NCI-H82 treated with DMSO at 0.1 percent for 48 hours (cell line): ENCODE measurements around the gene ASB9.
"Not testable (repeated sequence)": the region's sequence is repeated elsewhere in the genome, so short reads cannot be mapped to it uniquely, and the experiment has no call there.

Source experiments
- DNase-seq: peaks from one replicate; lab custom pipeline; 2025; ENCODE audit not compliant: unreplicated experiment; lab: John Stamatoyannopoulos, UW

ASB9 gene

DNA sequence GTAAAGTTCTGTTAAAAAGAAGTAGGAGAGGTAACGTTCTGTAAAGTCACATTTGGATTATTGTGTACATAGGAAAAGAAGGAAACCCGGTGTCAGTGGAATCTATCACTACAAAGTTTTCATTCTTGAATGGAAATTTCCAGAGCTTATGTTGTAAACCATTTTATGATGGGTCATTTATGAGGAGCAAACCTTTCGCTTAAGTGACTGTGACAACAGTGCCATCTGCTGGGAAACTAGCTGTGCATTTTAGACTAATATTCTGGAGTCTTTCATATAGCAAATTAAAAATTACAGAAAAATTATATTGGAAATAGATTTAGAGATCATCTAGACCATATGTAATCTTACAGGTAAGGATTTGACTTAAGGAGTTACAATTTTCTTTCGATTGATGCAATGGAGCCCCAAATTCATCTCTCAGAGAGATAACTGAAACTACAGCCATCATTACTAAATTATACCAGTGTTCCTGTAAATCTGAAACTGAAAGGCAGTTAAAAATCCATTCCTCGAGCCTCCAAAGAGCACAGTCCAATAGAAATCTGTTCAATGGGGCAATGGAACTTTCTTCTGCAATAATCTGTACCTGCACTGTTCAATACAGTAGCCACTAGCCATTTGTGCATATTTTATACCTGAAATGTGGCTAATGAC lies 26.9 kb downstream of the ASB9 start:
- peak; percentile 29 for DNase-seq

DNA sequence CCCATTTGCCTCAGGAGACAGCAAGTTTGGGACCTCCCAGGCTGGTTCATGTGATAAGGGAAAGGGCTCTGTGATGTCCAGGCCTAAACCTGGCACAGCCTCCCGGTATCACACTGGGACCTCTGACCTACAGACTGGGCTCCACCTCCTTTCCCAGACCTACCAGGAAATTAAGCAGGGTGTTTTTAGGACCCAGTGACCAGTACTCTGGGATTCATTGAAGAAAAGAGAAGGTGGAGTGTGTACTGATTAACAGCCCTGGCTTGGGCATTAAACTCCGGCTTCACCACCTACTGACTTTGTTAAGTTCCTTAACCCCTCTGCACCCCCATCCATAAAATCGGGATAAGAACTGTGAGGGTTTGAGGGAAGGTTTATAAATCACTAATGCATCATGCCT lies 28.6 kb downstream of the ASB9 start:
- DNase-seq = no peak

DNA sequence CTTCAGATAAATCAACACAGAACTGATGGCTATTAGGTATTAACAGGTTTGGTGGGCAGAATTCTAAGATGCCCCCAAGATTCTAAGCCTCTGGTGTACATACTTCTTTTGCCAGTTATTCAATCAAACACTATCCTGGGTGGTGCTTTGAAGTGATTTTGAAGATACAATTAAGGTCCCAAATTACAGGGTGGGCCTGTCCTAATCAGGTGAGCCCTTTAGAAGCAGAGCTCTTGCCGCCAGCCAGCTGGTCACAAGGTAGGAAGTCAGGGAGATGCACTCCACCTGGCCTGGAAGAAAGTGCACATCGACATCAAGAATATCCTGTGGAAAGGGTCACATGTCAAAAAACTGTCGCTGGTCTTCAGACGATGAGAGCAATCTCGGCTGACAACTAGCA lies 29.5 kb downstream of the ASB9 start:
- DNase-seq = no peak

DNA sequence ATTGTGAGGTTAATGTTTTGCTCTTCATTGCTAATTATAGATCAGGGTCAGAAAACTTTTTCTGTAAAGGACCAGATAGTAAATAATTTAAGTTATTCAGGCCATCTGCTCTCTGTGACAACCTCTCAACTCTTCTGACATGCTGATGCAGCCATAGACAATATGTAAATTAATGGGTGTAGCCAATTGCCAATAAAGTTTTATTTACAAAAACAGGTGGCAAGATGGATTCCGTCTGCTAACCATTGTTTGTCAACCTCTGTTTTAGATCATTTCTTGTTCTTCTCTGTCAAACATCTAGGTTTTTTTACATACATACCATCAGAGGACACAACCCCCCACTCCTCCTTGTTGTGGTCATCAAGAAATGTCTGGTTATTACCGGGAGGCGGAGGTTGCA lies 33.7 kb downstream of the ASB9 start:
- no peak for DNase-seq

DNA sequence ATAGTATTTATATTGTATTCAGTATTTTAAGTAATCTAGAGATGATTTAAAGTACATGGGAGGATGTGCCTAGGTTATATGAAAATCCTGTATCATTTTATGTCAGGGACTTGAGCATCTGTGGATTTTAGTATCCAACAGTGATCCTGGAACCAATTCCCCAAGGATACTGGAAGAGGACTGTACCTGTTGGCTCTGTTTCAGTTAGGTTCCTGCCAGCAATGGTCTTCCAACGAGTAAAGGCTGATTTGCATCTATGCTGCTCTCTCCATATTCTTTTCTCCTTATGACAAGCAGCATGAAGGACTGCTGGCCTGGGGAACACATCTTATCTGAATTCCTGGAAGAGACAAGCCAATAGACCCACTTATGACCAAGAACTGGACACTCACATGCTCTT lies 34.9 kb downstream of the ASB9 start:
- DNase-seq = no peak

DNA sequence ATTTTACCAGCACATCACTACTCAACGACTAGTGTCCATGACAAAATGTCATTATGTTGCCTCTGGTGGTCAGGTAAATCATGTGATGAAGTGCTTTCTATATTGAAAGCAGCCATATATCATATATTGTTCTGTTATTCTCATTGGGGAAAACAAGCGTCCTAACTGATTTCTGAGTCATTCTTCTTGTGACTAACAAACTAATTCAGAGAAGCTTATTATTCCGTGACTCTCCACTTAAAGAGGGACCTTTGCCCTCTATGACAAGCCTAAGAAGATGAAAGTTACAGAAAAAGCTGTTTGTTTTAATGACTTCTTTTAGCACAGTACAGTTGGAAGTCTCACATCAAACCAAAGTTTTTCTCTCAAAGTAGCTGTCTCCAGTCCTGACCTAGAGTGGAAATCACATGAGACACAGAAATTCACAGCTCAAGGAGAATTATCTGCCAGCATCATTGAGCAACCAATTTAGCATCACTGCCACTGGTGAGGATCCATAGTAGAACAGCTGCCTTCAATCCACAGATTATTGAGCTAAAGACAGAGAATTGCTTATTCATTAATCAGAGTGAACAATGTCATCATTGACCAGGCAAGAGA lies 36.4 kb downstream of the ASB9 start:
- DNase-seq = no peak

DNA sequence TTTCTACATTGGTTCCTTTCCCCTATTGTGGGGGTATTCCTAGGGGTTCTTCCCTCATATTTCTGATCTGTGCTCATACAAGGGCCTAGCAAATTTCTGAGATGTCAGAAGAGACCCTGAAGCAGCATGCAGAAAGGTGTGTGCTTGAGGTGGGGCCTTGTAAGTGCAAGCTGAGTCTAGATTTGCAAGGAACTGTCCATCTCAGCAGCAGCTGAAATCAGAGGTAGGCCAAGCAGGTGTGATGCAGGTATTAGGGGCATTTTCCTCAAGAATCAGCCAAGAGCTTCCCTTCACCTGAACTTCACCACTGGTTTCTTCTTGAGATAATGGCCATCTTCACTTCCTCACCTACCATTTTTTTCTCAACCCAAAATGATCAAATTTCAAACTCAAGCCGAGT lies 45.1 kb downstream of the ASB9 start:
- DNase-seq = no peak

DNA sequence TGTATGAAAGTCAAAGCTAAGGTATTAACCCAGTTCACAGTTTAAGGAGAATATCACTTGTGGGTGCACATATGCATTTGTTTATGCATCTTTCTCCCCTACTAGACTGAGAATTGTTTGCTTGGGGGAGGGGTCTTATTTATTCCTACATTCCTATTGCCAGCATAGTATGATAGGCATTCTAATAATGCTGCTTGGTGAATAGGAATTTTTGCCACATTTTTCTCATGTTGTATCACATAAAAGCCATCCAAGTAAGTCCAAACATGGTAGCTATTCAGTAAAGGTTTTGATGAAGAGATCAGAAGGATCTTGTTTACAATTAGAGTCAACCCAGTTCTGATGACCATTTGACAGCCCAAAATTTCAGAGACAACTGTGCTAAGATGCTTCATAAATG lies 48.6 kb downstream of the ASB9 start:
- no peak for DNase-seq

DNA sequence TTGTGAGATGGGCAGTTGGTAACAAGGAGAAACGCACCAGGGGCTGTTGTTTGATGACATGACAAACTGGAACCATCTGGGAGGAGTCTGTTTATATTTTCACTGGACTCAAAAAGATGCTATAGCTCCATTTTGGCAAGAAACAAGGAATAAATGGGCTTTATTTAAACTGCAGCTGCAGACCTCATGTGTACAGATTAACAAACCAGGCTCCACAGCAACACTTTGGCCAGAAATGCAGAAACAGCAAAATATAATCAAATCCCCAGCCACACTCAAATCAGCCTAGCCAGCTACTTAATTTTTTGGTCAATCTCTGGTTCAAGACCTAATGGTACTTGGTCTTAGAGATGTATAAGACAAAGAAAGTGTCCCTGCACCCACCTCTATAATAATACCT lies 52.7 kb downstream of the ASB9 start:
- DNase-seq = no peak

DNA sequence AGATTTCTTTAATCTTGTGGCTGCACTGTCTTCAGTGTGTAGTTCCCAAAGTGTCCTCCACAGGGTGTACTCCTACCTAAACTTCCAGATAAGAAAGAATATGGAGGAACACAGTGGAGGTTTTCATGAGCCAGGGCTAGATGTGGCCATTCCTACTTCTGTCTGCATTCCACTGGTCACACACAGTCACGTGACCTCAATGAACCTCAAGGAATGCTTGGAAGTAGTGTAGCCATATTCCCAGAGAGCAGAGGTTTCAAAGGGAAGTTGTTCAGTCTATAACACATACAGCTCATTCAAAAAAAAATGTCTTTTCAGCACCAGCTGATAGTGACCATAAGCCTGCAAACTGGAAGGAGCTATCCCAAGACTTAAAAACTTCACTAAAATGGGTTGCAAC lies 53.6 kb downstream of the ASB9 start:
- DNase-seq = no peak

DNA sequence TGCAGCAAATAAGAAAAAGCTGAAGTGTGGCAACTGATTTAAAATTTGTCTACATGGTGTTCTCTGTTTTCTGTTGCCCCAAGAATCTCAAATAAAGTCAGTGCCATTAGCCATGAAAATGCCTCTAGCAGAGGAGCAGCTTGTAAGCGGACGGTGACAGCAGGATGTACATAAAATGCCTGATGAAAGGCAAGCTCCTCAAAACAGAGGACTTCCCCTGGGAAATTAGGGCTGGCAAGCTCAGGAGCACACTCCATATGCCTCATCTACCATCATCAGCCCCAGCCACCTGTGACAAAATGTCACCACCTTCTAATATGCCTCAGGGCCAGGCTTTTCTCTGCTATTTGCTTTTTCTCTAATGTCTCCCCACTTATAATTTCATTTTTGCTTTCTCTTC lies 54.5 kb downstream of the ASB9 start:
- no peak for DNase-seq

DNA sequence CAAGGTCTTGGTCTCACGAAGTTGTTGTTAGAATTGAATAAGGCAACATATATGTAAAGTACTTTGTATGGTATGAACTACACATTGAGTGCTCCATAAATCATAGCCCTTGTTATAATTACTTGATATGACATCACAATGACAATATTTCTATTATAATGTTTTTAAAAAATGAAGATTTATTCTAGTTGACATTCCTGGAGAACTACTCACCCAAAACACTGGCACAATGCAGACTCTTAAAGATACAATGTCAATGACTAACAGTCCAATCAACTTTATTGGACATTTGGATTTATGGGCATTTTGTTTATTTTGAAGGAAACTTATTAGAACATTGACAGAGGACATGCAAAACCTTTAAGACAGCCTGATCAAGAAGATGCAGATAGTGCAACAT lies 55.3 kb downstream of the ASB9 start:
- no peak for DNase-seq

DNA sequence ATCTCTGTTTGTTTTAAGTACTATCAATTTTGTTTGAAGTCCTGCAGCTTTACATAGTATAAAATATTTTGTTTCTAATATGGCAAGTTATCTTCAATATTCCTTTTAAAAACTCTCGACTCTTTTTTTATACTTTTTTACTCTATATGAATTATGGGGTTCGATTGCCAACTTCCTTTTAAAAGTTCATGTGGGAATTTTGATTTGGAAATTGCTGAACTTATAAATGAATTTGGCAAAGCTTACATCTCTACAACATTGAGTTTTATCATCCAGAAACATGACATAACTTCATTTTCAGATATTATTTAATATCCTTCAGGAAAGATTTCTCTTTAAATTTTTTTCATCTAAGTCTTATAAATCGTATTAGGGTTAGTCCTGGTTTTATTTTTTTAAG lies 60.8 kb downstream of the ASB9 start:
- DNase-seq = no peak

DNA sequence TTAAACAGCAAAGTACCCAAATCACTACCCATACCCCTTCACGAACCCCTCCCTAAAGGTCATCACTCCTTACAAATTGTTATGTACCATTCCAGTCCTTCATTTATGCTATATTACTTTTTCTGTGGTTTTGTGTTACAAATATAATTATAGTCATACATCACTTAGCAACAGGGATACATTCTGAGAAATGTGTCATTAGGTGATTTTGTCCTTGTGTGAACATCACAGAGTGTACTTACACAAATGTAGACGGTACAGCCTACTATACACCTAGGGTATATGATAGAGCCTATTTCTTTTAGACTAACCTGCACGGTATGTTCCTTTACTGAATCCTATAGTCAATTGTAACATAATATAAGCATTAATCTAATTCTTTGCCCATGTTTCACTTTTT lies 61.9 kb downstream of the ASB9 start:
- DNase-seq = no peak

DNA sequence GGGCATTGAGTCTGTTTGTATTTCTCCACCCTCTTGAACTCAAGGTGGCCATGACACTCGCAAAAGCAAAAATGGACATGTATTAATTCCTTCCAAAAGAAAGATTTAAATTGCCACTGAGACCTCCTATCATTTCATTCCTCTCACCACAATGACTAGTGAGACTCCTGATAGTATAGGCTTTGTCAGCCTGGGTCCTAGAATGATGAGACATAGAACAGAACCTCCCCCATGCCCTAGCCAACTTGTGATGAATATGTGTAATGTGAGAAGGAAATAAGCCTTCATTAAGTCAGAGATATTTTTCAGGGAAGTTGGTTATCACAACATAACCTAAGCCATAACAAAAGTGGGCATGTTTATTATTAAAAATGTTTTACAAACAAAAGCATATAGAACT lies 62.5 kb downstream of the ASB9 start:
- DNase-seq = no peak

DNA sequence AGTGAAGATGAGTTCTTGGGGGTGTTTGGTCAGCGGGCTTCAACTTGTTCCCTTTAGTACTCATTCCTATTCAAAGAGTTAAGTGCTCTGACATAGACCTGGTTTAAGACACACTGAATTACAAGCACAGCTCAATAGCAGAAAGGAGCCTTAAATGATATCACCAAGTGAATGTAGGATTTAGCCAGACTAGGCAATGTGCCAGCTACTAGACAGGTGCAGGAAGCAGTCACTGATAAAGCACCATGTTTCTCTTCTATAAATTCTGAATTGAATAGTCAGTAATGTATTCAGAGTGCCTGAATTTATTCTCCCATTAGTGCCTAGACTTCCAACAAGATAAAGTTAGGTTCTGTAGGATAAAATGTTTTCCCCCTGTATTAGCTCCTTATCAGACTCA lies 63.6 kb downstream of the ASB9 start:
- no peak for DNase-seq

DNA sequence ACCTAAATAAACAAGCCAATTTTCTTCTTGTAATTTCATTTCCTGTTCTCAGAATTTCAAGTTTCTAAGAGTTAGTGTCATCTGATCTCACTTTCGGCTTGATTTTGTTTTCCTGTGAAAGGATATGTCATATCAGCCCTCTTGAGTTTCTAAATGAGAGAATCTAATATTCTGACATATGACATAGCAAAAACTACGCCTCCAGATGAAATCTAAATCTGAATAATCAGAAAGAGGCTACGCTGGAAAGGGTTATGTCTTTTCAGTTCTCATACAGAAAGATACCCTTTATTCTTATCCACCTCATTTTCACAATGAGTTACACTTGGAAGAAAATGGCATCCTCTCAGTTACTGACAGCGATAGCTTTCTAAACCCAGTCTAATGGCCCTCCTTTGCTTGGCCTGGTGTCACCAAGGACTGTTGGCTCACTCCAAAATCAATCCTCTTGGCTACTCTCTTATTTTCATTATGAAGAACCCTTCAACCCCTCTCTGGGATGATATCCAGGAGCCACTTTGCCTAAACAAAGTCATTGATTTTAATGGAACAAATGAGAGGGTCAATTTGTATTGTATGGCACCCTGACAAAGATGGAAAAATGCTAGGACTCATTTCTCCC lies 65.6 kb downstream of the ASB9 start:
- DNase-seq = no peak

DNA sequence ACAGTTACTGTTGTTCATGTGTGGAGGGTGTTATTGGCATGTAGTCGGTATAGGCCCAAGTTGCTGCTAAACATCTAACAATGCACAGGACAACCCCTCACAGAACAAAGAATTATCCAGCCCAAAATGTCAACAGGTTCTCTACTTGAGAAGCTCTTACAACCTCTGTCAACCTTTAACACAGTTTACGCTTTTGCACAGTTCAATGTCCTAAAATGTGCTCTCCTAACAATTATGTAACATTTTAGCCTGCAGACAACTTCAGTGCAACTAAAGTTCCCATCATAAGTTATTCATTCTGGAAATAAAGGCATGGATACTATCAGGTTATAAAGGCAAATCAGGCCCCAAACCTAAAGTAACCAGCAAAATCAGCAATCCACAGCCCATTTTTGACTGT lies 66.2 kb downstream of the ASB9 start:
- no peak for DNase-seq

DNA sequence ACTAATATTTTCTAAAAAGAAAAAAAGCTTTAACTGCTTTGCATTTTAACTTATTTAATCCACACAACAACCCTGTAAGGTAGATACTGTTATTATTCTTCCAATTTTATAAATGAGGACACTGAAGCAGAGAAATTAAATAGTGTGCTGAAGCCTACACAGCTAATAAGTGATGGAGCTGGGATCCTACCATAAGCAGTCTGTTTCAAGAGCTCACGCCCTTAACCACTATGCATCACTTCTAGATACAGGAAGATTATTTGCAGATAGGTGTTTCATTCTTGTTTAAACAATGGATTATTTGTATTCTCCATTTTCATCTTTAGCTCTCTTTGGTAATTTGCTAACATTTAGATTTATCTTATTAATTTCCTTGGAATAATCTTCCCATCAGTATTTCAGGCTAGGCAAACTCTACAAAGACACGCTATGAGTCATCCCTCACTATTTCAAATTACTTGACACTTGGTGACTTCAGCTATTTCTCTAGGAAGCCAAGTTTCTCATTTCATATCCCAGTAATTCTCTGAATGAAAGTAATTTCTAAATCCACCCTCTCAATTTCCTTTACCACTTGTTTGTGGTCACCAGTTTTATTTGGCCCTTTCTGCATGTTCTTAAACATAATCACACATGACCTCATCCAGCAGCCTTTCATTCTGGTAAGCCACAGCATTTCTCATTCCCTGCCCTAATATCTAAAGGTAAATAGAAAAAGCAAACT lies 67.3 kb downstream of the ASB9 start:
- DNase-seq = no peak

DNA sequence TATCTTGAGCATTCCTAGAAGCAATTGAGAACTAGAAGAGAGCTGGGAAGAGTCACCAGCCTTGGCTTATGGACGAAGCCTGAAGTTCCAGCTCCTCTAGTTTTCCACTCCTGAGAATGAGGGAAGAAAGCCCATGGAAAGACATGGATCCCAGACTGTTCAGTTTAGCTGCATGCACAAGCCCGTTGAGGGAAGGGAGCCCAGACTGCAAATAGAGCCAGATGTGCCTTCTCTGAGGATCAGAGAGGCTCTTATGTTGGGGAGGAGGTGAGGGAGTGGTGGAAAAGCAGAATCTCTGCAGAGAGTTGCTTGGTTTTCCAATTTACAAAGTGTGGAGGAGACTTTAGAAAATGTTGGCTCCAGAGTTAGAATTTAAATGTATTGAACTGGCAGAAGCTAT lies 69.0 kb downstream of the ASB9 start:
- no peak for DNase-seq

DNA sequence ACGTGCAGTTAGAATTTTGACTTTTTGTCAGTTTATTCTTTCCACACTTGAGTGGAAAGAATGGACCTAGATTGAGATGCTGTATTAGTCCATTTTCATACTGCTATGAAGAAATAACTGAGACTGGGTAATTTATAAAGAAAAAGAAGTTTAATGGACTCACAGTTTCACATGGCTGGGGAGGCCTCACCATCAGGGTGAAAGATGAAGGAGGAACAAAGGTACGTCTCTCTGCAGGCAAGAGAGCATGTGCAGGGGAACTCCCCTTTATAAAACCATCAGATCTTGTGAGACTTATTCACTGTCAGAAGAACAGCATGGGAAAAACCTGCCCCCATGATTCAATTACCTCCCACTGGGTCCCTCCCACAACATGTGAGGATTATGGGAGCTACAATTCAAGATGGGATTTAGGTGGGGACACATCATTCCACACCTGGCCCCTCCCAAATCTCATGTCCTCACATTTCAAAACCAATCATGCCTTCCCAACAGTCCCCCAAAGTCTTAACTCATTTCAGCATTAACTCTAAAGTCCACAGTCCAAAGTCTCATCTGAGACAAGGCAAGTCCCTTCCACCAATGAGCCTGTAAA lies 71.2 kb downstream of the ASB9 start:
- not testable (repeated sequence) for DNase-seq

DNA sequence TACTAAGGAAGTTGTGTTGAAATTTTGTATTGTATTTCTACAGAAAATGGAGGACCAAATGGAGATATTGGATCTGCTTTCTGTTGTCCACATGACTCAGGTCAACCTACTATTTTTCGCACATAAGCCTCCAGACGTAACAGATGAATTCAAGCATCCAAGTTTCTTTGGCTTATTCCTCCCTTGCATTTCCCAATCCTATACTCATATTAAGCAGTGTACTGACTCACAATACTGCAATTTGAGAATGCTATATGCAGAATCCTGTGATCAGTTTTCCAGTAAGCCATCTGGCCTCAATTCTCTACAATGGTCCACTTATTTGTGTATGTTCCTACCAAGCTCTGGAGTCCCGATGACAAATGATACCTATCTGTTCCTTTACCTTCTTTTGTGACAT lies 75.7 kb downstream of the ASB9 start:
- no peak for DNase-seq
